SK-N-SH treated with all-trans-retinoic acid at 6 μM for 48 hours (cell line): ENCODE data around the gene TTC28.

Experiments
- ATAC-seq: fragments of 200-7000 bp; cut with Tn5 transposase; 3 replicates; pipeline ENCODE4 v1.9.1; 2020; ENCODE audit warnings: mild to moderate bottlenecking, moderate library complexity
- ARNTL ChIP-seq: fragments of 450-650 bp; formaldehyde crosslinking; IDR thresholded peaks from 2 replicates; pipeline ENCODE4 v1.5.0; 2020; ENCODE audit warnings: low read depth, mild to moderate bottlenecking, moderate library complexity, borderline replicate concordance
- BACH2 ChIP-seq: fragments of 250-450 bp; sonication (Bioruptor Pico); IDR thresholded peaks from 2 replicates; pipeline ENCODE4 v1.9.0; 2021; ENCODE audit warnings: mild to moderate bottlenecking, borderline replicate concordance
- CREB5 ChIP-seq: fragments of 250-450 bp; sonication (Bioruptor Pico); IDR thresholded peaks from 2 replicates; pipeline ENCODE4 v1.5.1; 2020; ENCODE audit warnings: low read depth, mild to moderate bottlenecking, moderate library complexity
- CSDC2 ChIP-seq: fragments of 250-450 bp; sonication (Bioruptor Pico); IDR thresholded peaks from 2 replicates; pipeline ENCODE4 v1.5.0; 2020; ENCODE audit warnings: mild to moderate bottlenecking, moderate library complexity
- ESRRG ChIP-seq: fragments of 250-450 bp; sonication (Bioruptor Pico); IDR thresholded peaks from 2 replicates; pipeline ENCODE4 v1.6.1; 2021; ENCODE audit warnings: mild to moderate bottlenecking
- GLIS3 ChIP-seq: fragments of 250-450 bp; sonication (Bioruptor Pico); IDR thresholded peaks from 2 replicates; pipeline ENCODE4 v1.5.0; 2020; ENCODE audit warnings: mild to moderate bottlenecking, moderate library complexity
- ISL1 ChIP-seq: fragments of 250-450 bp; sonication (Bioruptor Pico); IDR thresholded peaks from 2 replicates; pipeline ENCODE4 v2.1.2; 2022; ENCODE audit warnings: mild to moderate bottlenecking, moderate library complexity
- OSR1 ChIP-seq: fragments of 250-450 bp; sonication (Bioruptor Pico); IDR thresholded peaks from 2 replicates; pipeline ENCODE4 v1.8.0; 2022; ENCODE audit warnings: moderate library complexity, mild to moderate bottlenecking, inconsistent platforms
- PPARA ChIP-seq: fragments of 250-450 bp; sonication (Bioruptor Pico); IDR thresholded peaks from 2 replicates; pipeline ENCODE4 v1.5.0; 2020; ENCODE audit warnings: mild to moderate bottlenecking, borderline replicate concordance
- SNAI2 ChIP-seq: fragments of 250-450 bp; sonication (Bioruptor Pico); IDR thresholded peaks from 2 replicates; pipeline ENCODE4 v1.5.0; 2020; ENCODE audit warnings: mild to moderate bottlenecking, moderate library complexity
- TCF4 ChIP-seq: fragments of 250-450 bp; sonication (Bioruptor Pico); IDR thresholded peaks from 2 replicates; pipeline ENCODE4 v1.8.0; 2021; ENCODE audit warnings: mild to moderate bottlenecking, moderate library complexity, borderline replicate concordance
- TOX ChIP-seq: fragments of 250-450 bp; sonication (Bioruptor Pico); IDR thresholded peaks from 2 replicates; pipeline ENCODE4 v1.8.0; 2021; ENCODE audit warnings: mild to moderate bottlenecking, moderate library complexity, borderline replicate concordance
- ZFP3 ChIP-seq: fragments of 250-450 bp; sonication (Bioruptor Pico); IDR thresholded peaks from 2 replicates; pipeline ENCODE4 v1.5.0; 2020; ENCODE audit warnings: mild to moderate bottlenecking, moderate library complexity
- ZFP30 ChIP-seq: fragments of 450-650 bp; formaldehyde crosslinking; IDR thresholded peaks from 2 replicates; pipeline ENCODE4 v1.5.0; 2022; ENCODE audit warnings: mild to moderate bottlenecking, moderate library complexity
- ZNF565 ChIP-seq: fragments of 450-650 bp; formaldehyde crosslinking; conservative IDR thresholded peaks from 2 replicates; pipeline ENCODE4 v1.5.0; 2020; ENCODE audit warnings: low read depth, mild to moderate bottlenecking, moderate library complexity
- ZNF70 ChIP-seq: fragments of 450-650 bp; formaldehyde crosslinking; IDR thresholded peaks from 2 replicates; pipeline ENCODE4 v1.5.0; 2020; ENCODE audit warnings: mild to moderate bottlenecking, moderate library complexity
- ZNF8 ChIP-seq: fragments of 450-650 bp; formaldehyde crosslinking; IDR thresholded peaks from 2 replicates; pipeline ENCODE4 v1.5.0; 2020; ENCODE audit warnings: mild to moderate bottlenecking, moderate library complexity
- TF ChIP-seq, protein P1 (sequence below): fragments of 250-450 bp; sonication (Bioruptor Pico); IDR thresholded peaks from 2 replicates; pipeline ENCODE4 v1.8.0; 2021; ENCODE audit warnings: low read depth, mild to moderate bottlenecking, moderate library complexity, borderline replicate concordance
- TF ChIP-seq, protein P2 (sequence below): fragments of 250-450 bp; sonication (Bioruptor Pico); IDR thresholded peaks from 2 replicates; pipeline ENCODE4 v1.8.0; 2020; ENCODE audit warnings: mild to moderate bottlenecking, moderate library complexity, borderline replicate concordance

TTC28 gene

GRCh38 chr22:28230671-28231070 is 449.0 kb downstream of the TTC28 start:
- ATAC-seq: peak; percentile 27; the same call in 1 of the 3 replicates
- no peak for TF ChIP-seq ZNF70 (CRISPR knock-in tag)
- TF ChIP-seq ESRRG (CRISPR knock-in tag): no peak
- TF ChIP-seq OSR1 (CRISPR knock-in tag): no peak
- TF ChIP-seq, protein P1, sequence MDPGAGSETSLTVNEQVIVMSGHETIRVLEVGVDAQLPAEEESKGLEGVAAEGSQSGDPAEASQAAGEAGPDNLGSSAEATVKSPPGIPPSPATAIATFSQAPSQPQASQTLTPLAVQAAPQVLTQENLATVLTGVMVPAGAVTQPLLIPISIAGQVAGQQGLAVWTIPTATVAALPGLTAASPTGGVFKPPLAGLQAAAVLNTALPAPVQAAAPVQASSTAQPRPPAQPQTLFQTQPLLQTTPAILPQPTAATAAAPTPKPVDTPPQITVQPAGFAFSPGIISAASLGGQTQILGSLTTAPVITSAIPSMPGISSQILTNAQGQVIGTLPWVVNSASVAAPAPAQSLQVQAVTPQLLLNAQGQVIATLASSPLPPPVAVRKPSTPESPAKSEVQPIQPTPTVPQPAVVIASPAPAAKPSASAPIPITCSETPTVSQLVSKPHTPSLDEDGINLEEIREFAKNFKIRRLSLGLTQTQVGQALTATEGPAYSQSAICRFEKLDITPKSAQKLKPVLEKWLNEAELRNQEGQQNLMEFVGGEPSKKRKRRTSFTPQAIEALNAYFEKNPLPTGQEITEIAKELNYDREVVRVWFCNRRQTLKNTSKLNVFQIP (CRISPR knock-in tag): no peak
- no peak for TF ChIP-seq CREB5 (CRISPR knock-in tag)
- no peak for TF ChIP-seq SNAI2 (CRISPR knock-in tag)
- TF ChIP-seq TCF4 (CRISPR knock-in tag): no peak
- TF ChIP-seq ZFP3 (CRISPR knock-in tag): no peak
- TF ChIP-seq ISL1: no peak
- no peak for TF ChIP-seq PPARA
- no peak for TF ChIP-seq ZFP30 (CRISPR knock-in tag)
- no peak for TF ChIP-seq GLIS3 (CRISPR knock-in tag)
- TF ChIP-seq ZNF565 (CRISPR knock-in tag): no peak
- TF ChIP-seq ARNTL (CRISPR knock-in tag): no peak
- no peak for TF ChIP-seq ZNF8 (CRISPR knock-in tag)
- TF ChIP-seq, protein P2, sequence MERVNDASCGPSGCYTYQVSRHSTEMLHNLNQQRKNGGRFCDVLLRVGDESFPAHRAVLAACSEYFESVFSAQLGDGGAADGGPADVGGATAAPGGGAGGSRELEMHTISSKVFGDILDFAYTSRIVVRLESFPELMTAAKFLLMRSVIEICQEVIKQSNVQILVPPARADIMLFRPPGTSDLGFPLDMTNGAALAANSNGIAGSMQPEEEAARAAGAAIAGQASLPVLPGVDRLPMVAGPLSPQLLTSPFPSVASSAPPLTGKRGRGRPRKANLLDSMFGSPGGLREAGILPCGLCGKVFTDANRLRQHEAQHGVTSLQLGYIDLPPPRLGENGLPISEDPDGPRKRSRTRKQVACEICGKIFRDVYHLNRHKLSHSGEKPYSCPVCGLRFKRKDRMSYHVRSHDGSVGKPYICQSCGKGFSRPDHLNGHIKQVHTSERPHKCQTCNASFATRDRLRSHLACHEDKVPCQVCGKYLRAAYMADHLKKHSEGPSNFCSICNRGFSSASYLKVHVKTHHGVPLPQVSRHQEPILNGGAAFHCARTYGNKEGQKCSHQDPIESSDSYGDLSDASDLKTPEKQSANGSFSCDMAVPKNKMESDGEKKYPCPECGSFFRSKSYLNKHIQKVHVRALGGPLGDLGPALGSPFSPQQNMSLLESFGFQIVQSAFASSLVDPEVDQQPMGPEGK (CRISPR knock-in tag): no peak

GRCh38 chr22:28229566-28230485 is 449.8 kb downstream of the TTC28 start:
- TF ChIP-seq ARNTL (CRISPR knock-in tag) (no peak), ZNF565 (CRISPR knock-in tag) (no peak), SNAI2 (CRISPR knock-in tag) (no peak), BACH2 (CRISPR knock-in tag) (no peak), CSDC2 (no peak), PPARA (no peak)
- peak; percentile 93 for ATAC-seq

DNA sequence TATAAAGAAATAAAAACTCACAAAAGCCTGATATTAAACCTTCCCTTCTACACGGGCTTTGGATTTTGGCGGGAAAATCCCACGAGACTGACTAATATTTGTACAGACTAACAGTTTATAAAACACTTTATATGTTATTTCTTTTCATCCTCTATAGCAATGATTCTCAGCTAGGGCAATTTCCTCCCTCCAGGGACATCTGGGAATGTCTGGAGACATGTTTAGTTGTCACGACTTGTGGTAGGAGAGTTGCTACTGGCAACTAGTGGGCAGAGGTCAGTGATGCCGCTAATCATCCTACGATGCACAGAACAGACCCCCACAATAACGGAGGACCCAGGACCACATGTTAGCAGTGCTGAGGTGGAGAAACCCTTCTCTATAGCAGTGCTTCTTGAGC is 455.8 kb downstream of the TTC28 start:
- no peak for ATAC-seq
- TF ChIP-seq, protein P1 (CRISPR knock-in tag): no peak
- no peak for TF ChIP-seq ZFP30 (CRISPR knock-in tag)
- TF ChIP-seq ZNF70 (CRISPR knock-in tag): no peak

GRCh38 chr22:28222976-28223745 is 456.5 kb downstream of the TTC28 start:
- peak; percentile 88 for ATAC-seq
- no peak for TF ChIP-seq CSDC2
- no peak for TF ChIP-seq ZFP30 (CRISPR knock-in tag)
- no peak for TF ChIP-seq ARNTL (CRISPR knock-in tag)
- TF ChIP-seq ZNF70 (CRISPR knock-in tag): 0 out of 2 replicates have a peak, but pooled peaks have one; percentile 39
- TF ChIP-seq, protein P2 (CRISPR knock-in tag): no peak
- TF ChIP-seq TOX (CRISPR knock-in tag): no peak
- no peak for TF ChIP-seq PPARA
- no peak for TF ChIP-seq ZFP3 (CRISPR knock-in tag)
- TF ChIP-seq, protein P1 (CRISPR knock-in tag): no peak
- no peak for TF ChIP-seq BACH2 (CRISPR knock-in tag)
